ENCODE data around the gene TCF19.

- no peak for TF ChIP-seq CTCF (IDR thresholded peaks at IDR 0.05)
- no peak for TF ChIP-seq POLR2A (IDR thresholded peaks at IDR 0.05)
- TF ChIP-seq POLR2AphosphoS5 (IDR thresholded peaks at IDR 0.05), result no peak
These were observed 22.7 kb upstream of the TCF19 start for GRCh38 chr6:31135710-31136109.

Measured in upper lobe of left lung (tissue), 4 donors.